H1 (cell line): ENCODE data around the gene C11orf65. TPM values are rescaled to one million over a fixed set of nuclear protein-coding genes. Genes with fewer than 3 reads are reported as not detected.

Experiments
- CTCF ChIA-PET: fragments of 300-600 bp; sonication (Branson Sonifier 250); formaldehyde crosslinking; loops from one replicate; lab custom pipeline; 2021; ENCODE audit not compliant: partially characterized antibody; lab: Charles Lee
- POLR2A ChIA-PET: fragments of 300-600 bp; sonication (Branson Sonifier 250); formaldehyde crosslinking; loops from one replicate; lab custom pipeline; 2021; ENCODE audit warnings: inconsistent platforms; ENCODE audit not compliant: partially characterized antibody; lab: Charles Lee
- DNase-seq, 2 experiments: peaks; one replicate each; pipeline versions ENCODE4 v3.0.0 to v3.0.0-alpha.2; 2010 to 2022; ENCODE audit warnings: low spot score in 2 of 2, low read depth in 1 of 2, mixed read lengths in 1 of 2
- FAIRE-seq: peaks from 2 replicates; lab custom pipeline; 2011; peaks lifted over from hg19 to GRCh38; lab: Jason Lieb, UNC
- H2AFZ ChIP-seq: 2 replicates; pipeline ENCODE4 v1.8.1; 2012; ENCODE audit warnings: low read length, inconsistent platforms
- H2AK5ac ChIP-seq: 2 replicates; pipeline ENCODE4 v1.6.1; 2013; ENCODE audit warnings: low read depth, low read length
- H2BK120ac ChIP-seq: replicated peaks from 2 replicates; pipeline ENCODE3; 2013; ENCODE audit warnings: low read depth, low read length, inconsistent platforms
- H2BK12ac ChIP-seq: 2 replicates; pipeline ENCODE4 v1.6.1; 2013; ENCODE audit warnings: low read depth, low read length
- H2BK15ac ChIP-seq: 2 replicates; pipeline ENCODE4 v1.6.1; 2013; ENCODE audit warnings: low read length
- H2BK20ac ChIP-seq: 2 replicates; pipeline ENCODE4 v1.6.1; 2013; ENCODE audit warnings: low read length
- H2BK5ac ChIP-seq: 2 replicates; pipeline ENCODE4 v1.6.1; 2013; ENCODE audit warnings: low read depth, low read length
- H3K14ac ChIP-seq: 2 replicates; pipeline ENCODE4 v1.6.1; 2013; ENCODE audit warnings: inconsistent platforms; ENCODE audit not compliant: insufficient read length
- H3K18ac ChIP-seq: 2 replicates; pipeline ENCODE4 v1.6.1; 2013; ENCODE audit warnings: low read length; ENCODE audit errors: extremely low read depth
- H3K23ac ChIP-seq: 2 replicates; pipeline ENCODE4 v1.6.1; 2013; ENCODE audit warnings: inconsistent platforms; ENCODE audit not compliant: insufficient read length
- H3K23me2 ChIP-seq: 2 replicates; pipeline ENCODE4 v1.6.1; 2013; ENCODE audit warnings: low read depth, low read length
- H3K27ac ChIP-seq: 2 replicates; pipeline ENCODE4 v1.6.1; 2011; ENCODE audit warnings: low read depth, low read length, inconsistent platforms
- H3K27me3 ChIP-seq, 4 experiments: replicated peaks in 1 of 4; 1 replicate in 1 of 4; 2 replicates in 3 of 4; pipeline versions ENCODE4 v1.6.1 to v1.8.1; 2011 to 2013; ENCODE audit warnings: low read length in 3 of 4, mild to moderate bottlenecking in 3 of 4, inconsistent platforms in 2 of 4, mixed read lengths in 2 of 4, moderate library complexity in 1 of 4; ENCODE audit not compliant: control insufficient read depth in 3 of 4, insufficient read depth in 3 of 4; ENCODE audit errors: extremely low read depth in 1 of 4
- H3K36me3 ChIP-seq, 4 experiments: 2 replicates each; pipeline versions ENCODE4 v1.6.1 to v1.8.1; 2011 to 2013; ENCODE audit warnings: mild to moderate bottlenecking in 4 of 4, low read length in 3 of 4, moderate library complexity in 2 of 4, control low read depth in 1 of 4, inconsistent platforms in 1 of 4; ENCODE audit not compliant: insufficient read depth in 4 of 4, control insufficient read depth in 2 of 4
- H3K4ac ChIP-seq: replicated peaks from 2 replicates; pipeline ENCODE3; 2013; ENCODE audit warnings: low read length, low read depth, mixed read lengths, inconsistent platforms; ENCODE audit not compliant: insufficient read length
- H3K4me1 ChIP-seq, 4 experiments: replicated peaks in 1 of 4; 1 replicate in 1 of 4; 2 replicates in 3 of 4; pipeline versions ENCODE4 v1.6.1 to v1.8.1; 2011 to 2013; ENCODE audit warnings: low read length in 3 of 4, inconsistent platforms in 2 of 4, mixed read lengths in 1 of 4; ENCODE audit not compliant: insufficient read depth in 4 of 4, control insufficient read depth in 3 of 4
- H3K4me2 ChIP-seq, 2 experiments: 2 replicates each; pipeline versions ENCODE4 v1.6.1 to v1.8.1; 2011 to 2013; ENCODE audit warnings: low read depth in 2 of 2, low read length in 2 of 2, control low read depth in 1 of 2, inconsistent platforms in 1 of 2, mild to moderate bottlenecking in 1 of 2; ENCODE audit not compliant: insufficient read depth in 1 of 2
- H3K4me3 ChIP-seq, 4 experiments: fragments of 200-600, 300-600 bp in 1 of 4; sonication (generic), shearing (Covaris generic), sonication (Bioruptor Twin) in 1 of 4; 2 replicates each; pipeline versions ENCODE4 v1.5.1 to v1.8.1; 2011 to 2016; ENCODE audit warnings: low read length in 4 of 4, low read depth in 3 of 4, control low read depth in 2 of 4, inconsistent platforms in 2 of 4, mild to moderate bottlenecking in 2 of 4, mixed read lengths in 1 of 4, moderate library complexity in 1 of 4; ENCODE audit not compliant: insufficient read depth in 2 of 4; ENCODE audit errors: extremely low read depth in 1 of 4
- H3K56ac ChIP-seq: replicated peaks from 2 replicates; pipeline ENCODE3; 2013; ENCODE audit warnings: low read depth, mild to moderate bottlenecking, mixed read lengths, low read length, inconsistent platforms; ENCODE audit not compliant: insufficient read length
- H3K79me1 ChIP-seq: 2 replicates; pipeline ENCODE4 v1.6.1; 2013; ENCODE audit warnings: low read depth, low read length, control low read depth
- H3K79me2 ChIP-seq, 2 experiments: 2 replicates each; pipeline versions ENCODE4 v1.6.1 to v1.8.1; 2012 to 2013; ENCODE audit warnings: low read length in 2 of 2, mild to moderate bottlenecking in 2 of 2, inconsistent platforms in 1 of 2; ENCODE audit not compliant: insufficient read depth in 2 of 2, control insufficient read depth in 1 of 2
- H3K9ac ChIP-seq, 4 experiments: replicated peaks in 1 of 4; 1 replicate in 1 of 4; 2 replicates in 3 of 4; pipeline versions ENCODE4 v1.6.1 to v1.8.1; 2011 to 2013; ENCODE audit warnings: low read depth in 3 of 4, low read length in 3 of 4, control low read depth in 2 of 4, mild to moderate bottlenecking in 2 of 4, moderate library complexity in 2 of 4, inconsistent platforms in 1 of 4; ENCODE audit errors: extremely low read depth in 1 of 4
- H3K9me3 ChIP-seq, 2 experiments: 2 replicates each; pipeline versions ENCODE4 v1.6.1 to v1.8.1; 2012 to 2013; ENCODE audit warnings: mild to moderate bottlenecking in 2 of 2, moderate library complexity in 2 of 2, control low read depth in 1 of 2, inconsistent platforms in 1 of 2, low read depth in 1 of 2, low read length in 1 of 2, mixed read lengths in 1 of 2; ENCODE audit not compliant: insufficient read depth in 2 of 2
- H4K20me1 ChIP-seq, 2 experiments: replicated peaks in 1 of 2; 2 replicates each; pipeline versions ENCODE3 to v1.8.1; 2011 to 2013; ENCODE audit warnings: inconsistent platforms in 2 of 2, low read length in 2 of 2, mild to moderate bottlenecking in 1 of 2; ENCODE audit not compliant: insufficient read depth in 2 of 2, control insufficient read depth in 1 of 2
- H4K5ac ChIP-seq: 2 replicates; pipeline ENCODE4 v1.6.1; 2013; ENCODE audit warnings: low read length, low read depth, mixed read lengths, inconsistent platforms; ENCODE audit not compliant: insufficient read length
- H4K8ac ChIP-seq: 2 replicates; pipeline ENCODE4 v1.8.0; 2013; ENCODE audit warnings: mild to moderate bottlenecking, moderate library complexity, low read length, inconsistent platforms; ENCODE audit not compliant: insufficient read depth; ENCODE audit errors: extremely low read depth
- H4K91ac ChIP-seq: replicated peaks from 2 replicates; pipeline ENCODE3; 2013; ENCODE audit warnings: low read length, mixed read lengths, inconsistent platforms; ENCODE audit not compliant: insufficient read length
- ASH2L ChIP-seq: fragments of 200-600, 300-600 bp; sonication (generic); IDR thresholded peaks from one replicate; pipeline ENCODE4 v1.7.1; 2017; ENCODE audit warnings: low read length
- EZH2 ChIP-seq: fragments of 200-600 bp; sonication (generic); IDR thresholded peaks from 2 replicates; pipeline ENCODE4 v1.7.1; 2012; ENCODE audit warnings: low read depth, mild to moderate bottlenecking, moderate library complexity, low read length, inconsistent platforms; ENCODE audit not compliant: severe bottlenecking
- JUND ChIP-seq: IDR thresholded peaks from 2 replicates; pipeline ENCODE4 v1.6.1; 2011; ENCODE audit warnings: mild to moderate bottlenecking, improper control_type of control experiment, low read length
- NANOG ChIP-seq: IDR thresholded peaks from 2 replicates; pipeline ENCODE4 v1.6.1; 2011; ENCODE audit warnings: low read length, low read depth, mild to moderate bottlenecking, inconsistent platforms; ENCODE audit not compliant: insufficient read depth, poor library complexity, severe bottlenecking
- RXRA ChIP-seq: IDR thresholded peaks from 2 replicates; pipeline ENCODE4 v1.6.1; 2011; ENCODE audit warnings: low read depth, mild to moderate bottlenecking, low read length, moderate library complexity; ENCODE audit not compliant: insufficient read depth
- SIX5 ChIP-seq: IDR thresholded peaks from 2 replicates; pipeline ENCODE4 v1.6.1; 2011; ENCODE audit warnings: mild to moderate bottlenecking, low read depth, low read length
- ZNF274 ChIP-seq: IDR thresholded peaks from 2 replicates; pipeline ENCODE4 v1.7.0; 2012; ENCODE audit warnings: low read length, borderline replicate concordance; ENCODE audit errors: extremely low read depth
- WGBS, 2 experiments: shearing (Covaris generic) in 1 of 2; methylation state at CpG; one replicate each; pipeline versions ENCODE4 v1.1.6 to v1.1.7; 2013 to 2015; ENCODE audit warnings: low lambda C conversion rate in 2 of 2, mixed read lengths in 2 of 2, inconsistent platforms in 1 of 2, low coverage in 1 of 2, missing lambda C conversion rate in 1 of 2; ENCODE audit not compliant: insufficient replicate concordance in 2 of 2, insufficient coverage in 1 of 2, insufficient read length in 1 of 2; ENCODE audit errors: extremely low coverage in 1 of 2, missing lambda C conversion rate in 1 of 2; 5-methylcytosine and 5-hydroxymethylcytosine counted together
- polyA plus RNA-seq, 7 experiments: library from polyadenylated mRNA; depleted of rRNA in 3 of 7; stranded (reverse) in 5 of 7; unstranded in 2 of 7; fragments of >200 nt in 5 of 7; fragments of 200-250 nt in 2 of 7; gene quantifications; 1 replicate in 5 of 7; 2 replicates in 1 of 7; 4 replicates in 1 of 7; pipeline versions ENCODE4 v1.2.1 to v1.2.3, GENCODE V29; 2011 to 2013; ENCODE audit warnings: missing spikeins in 2 of 7, mixed read lengths in 2 of 7
- total RNA-seq: library from RNA; stranded (reverse); fragmentation: NEBNext Ultra II Directional; extraction: Animal tissue kit (Norgen Biotek cat#: 25700); gene quantifications from 2 replicates; pipeline ENCODE4 v1.2.1, GENCODE V29; 2021
- TF ChIP-seq, protein P1 (sequence below): IDR thresholded peaks from 2 replicates; pipeline ENCODE4 v1.6.1; 2012; ENCODE audit warnings: low read length, inconsistent platforms
- TF ChIP-seq, protein P2 (sequence below): IDR thresholded peaks from 2 replicates; pipeline ENCODE4 v1.6.1; 2012; ENCODE audit warnings: inconsistent platforms

The C11orf65 gene
- total and polyA plus RNA-seq, 2 of the 8 experiments (the other 6 are each of a cell fraction or from before 2014, with no cell fraction given): 0.14 to 0.22 TPM

DNA sequence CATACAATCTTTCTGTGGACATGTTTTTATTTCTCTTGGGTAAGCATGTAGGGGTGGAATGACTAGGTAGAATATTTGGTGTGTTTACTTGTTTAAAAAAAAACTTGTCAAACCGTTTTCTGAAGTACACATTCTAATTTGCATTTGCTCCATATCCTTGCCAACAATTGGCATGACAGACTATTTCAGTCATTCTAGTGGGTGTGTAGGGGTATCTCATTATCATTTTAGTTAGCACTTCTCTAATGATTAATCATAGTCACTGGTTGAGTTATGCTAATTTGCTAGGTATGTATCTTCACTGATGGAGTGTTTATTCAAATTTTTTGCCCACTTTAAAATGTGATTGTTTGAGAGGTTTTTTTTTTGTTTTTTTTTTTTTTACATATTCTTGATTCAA lies 64.3 kb downstream of the C11orf65 start:
- Histone ChIP-seq H2BK15ac (no peak overlapping the region), H2BK20ac (no peak overlapping the region), H3K18ac (no peak overlapping the region), H2BK12ac (no peak overlapping the region), H2AK5ac (no peak overlapping the region), H3K56ac (no peak overlapping the region), H3K27ac (no peak overlapping the region), H4K20me1 (no peaks in the 10 kb centered on the region), H3K9ac (no peak overlapping the region), H3K4me2 (no peak overlapping the region), H4K5ac (no peak overlapping the region), H3K4ac (no peak overlapping the region), H2AFZ (no peak overlapping the region), H3K23me2 (no peaks in the 10 kb centered on the region), H2BK120ac (no peak overlapping the region), H3K36me3 (no peaks in the 10 kb centered on the region), H3K14ac (no peak overlapping the region), H2BK5ac (no peak overlapping the region), H3K23ac (no peak overlapping the region), H4K91ac (no peak overlapping the region), H3K79me2 (no peaks in the 10 kb centered on the region), H3K4me1 (no peaks in the 10 kb centered on the region), H3K79me1 (no peaks in the 10 kb centered on the region), H4K8ac (no peak overlapping the region), H3K27me3 (no peaks in the 10 kb centered on the region), H3K9me3 (no peaks in the 10 kb centered on the region), H3K4me3 (no peak overlapping the region)
- TF ChIP-seq JUND (no peak), SIX5 (no peak), RXRA (no peak), ZNF274 (no peak), NANOG (no peak), ASH2L (no peak), EZH2 (no peak)
- TF ChIP-seq, protein P1, sequence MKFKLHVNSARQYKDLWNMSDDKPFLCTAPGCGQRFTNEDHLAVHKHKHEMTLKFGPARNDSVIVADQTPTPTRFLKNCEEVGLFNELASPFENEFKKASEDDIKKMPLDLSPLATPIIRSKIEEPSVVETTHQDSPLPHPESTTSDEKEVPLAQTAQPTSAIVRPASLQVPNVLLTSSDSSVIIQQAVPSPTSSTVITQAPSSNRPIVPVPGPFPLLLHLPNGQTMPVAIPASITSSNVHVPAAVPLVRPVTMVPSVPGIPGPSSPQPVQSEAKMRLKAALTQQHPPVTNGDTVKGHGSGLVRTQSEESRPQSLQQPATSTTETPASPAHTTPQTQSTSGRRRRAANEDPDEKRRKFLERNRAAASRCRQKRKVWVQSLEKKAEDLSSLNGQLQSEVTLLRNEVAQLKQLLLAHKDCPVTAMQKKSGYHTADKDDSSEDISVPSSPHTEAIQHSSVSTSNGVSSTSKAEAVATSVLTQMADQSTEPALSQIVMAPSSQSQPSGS: no peak
- TF ChIP-seq, protein P2, sequence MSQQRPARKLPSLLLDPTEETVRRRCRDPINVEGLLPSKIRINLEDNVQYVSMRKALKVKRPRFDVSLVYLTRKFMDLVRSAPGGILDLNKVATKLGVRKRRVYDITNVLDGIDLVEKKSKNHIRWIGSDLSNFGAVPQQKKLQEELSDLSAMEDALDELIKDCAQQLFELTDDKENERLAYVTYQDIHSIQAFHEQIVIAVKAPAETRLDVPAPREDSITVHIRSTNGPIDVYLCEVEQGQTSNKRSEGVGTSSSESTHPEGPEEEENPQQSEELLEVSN: no peak
- FAIRE-seq (no peak), DNase-seq (no peak)
- CTCF ChIA-PET: interaction anchor here (0.6 kb wide), 1 partner anchor 165 kb away, joined by 3 read pairs; no protein-coding TSS in a partner anchor
- POLR2A ChIA-PET: no interaction called here
- 81% methylated on average over 1 of the region's 1 CpG; no CpG with 5 or more reads in 1 of the 2 experiments for WGBS, 2 experiments
